Inflammatory macrophage (primary cell): Measurements from ENCODE around the gene LRRC8C.

Experiments used
- DNase-seq, 2 donors: peaks; one replicate each; pipeline ENCODE4 v3.0.0-alpha.2; 2020 to 2022

The LRRC8C gene

GRCh38 chr1:89734442-89734841, 101.5 kb downstream of the LRRC8C start:
- DNase-seq, result no peak

DNA sequence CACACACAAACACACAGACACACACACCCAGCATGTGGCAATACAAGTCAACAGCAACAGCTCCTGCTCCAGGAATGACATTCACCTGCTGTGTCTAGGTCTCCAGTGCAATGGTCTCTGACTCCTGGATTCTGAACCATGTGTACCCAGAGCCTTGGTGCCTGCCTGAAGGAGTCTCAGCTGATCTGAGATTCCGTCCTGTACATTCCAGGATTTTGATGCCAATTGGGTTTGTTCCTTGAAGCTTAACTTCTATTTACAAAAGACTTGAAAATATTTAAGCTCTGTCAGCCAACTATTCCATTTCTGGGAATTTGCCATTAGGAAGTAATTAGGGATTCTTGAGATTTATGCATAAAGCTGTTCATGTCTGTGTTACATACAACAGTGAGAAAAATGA, 102.6 kb downstream of the LRRC8C start:
- DNase-seq, result no peak

DNA sequence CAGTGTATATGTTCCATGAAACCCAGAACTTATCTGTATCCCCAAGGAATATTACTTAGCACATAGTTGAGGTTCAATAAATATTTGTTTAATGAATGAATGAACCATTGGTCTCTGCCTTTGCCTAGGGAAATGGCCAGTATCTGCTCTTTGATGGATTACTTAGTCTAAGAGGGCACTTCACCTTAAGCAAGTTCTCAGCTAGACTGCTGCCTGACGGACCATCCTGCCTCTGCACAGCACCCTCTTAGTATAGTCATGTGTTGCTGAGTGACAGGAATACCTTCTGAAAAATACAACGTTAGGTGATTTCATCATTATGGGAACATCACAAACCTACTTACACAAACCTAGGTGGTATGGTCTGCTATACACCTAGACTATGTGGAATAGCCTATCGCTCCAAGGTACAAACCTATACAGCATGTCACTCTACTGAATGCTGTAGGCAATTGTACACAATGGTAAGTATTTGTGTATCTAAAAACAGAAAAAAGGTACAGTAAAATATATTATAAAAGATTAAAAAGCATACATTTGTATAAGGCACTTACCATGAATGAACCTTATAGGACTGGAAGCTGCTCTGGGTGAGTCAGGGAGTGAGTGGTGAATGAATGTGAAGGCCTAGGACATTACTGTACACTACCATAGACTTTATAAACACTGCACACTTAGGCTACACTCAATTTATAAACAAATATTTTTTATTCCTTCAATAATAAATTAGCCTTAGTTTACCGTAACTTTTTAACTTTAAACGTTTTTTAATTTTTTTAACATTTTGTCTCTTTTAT, 104.2 kb downstream of the LRRC8C start:
- DNase-seq, result no peak

- no peak for DNase-seq
These were observed 105.1 kb downstream of the LRRC8C start for GRCh38 chr1:89737985-89738510.

DNA sequence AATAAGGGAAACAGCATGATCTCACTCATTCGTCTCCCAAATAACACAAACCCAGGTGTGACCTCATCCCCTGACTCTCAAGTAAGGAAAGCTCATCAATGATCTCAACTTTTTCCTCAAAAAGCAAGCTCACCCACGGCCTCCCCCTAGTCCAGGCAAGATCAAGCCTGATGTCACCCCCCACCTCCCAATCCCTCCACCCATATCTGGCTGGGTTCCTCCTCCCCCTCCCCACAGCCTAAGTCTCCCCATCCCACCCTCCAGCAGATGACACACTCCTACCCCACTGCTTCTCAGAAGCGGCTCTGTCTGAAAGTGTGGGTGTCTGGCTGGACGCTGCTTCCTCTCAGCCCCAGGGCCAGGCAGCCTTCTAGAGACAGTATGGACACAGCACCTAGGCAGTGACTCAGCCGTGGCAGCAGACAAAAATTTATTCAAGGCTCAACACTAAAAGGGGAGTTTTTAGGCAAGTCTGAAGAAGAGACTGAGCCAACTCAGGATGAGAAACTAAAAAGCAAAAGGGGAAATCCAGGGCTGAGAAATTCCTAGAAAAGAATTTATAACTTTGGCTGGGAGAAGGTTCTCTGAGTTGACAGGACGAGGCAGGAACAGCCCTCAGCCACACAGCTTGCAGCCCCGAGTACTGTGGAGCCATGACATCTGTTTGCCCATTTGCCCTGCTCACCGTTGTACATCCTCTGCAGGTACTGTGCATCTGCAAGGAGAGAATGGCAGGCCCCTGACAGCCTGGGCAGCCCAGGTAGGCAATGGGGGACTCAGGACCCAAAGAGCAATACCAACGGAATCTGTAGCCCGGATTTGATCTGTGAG, 106.3 kb downstream of the LRRC8C start:
- peak; percentile 84 to 92 for DNase-seq

DNA sequence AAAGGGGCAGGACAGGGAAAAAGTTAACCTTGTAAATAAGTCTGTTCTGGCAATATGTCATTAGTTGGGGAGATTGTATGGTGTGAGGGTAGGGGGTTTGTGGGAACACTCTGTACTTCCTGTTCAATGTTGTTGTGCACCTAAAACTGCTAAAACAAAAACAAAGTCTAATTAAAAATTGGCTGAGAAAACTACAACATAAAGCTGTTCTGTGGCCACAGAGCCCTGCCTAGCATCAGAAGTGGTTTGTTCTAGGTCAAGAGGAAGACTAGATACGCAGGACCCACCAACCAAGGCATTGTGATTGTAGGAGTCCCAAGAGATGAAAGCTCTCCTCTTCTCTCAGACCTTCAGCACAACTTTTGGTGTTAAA, 106.9 kb downstream of the LRRC8C start:
- DNase-seq, result no peak

- no peak for DNase-seq
These were observed 110.9 kb downstream of the LRRC8C start for GRCh38 chr1:89743788-89744187.

DNA sequence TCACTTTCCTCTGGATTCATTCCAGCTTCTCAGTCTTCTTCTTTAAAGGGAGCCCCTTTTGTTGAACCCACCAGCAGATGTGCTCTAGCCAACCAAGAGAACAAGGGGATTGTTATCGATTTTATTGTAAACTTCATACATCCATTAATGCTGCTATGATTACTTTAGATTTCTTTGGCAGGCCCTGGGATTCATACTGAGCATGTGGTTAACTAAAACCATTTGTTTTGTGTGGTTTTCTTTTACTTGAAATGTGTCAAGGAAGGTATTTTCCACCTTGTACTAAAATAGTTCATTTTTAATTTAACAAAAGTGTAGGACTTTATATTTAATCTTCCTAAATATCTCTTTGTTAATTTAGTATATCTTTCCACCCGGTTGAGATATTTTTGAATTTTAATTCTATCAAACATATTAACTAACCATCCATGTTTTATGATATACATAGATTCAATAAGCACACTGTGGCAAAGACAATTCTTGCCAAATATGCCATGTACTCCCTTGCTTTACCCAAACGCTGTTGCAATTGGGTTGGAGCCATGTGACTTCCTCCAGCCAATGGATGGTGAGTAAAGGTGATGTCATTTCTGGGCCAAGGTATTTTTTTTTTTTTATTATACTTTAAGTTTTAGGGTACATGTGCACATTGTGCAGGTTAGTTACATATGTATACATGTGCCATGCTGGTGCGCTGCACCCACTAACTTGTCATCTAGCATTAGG, 113.7 kb downstream of the LRRC8C start:
- no peak for DNase-seq

DNA sequence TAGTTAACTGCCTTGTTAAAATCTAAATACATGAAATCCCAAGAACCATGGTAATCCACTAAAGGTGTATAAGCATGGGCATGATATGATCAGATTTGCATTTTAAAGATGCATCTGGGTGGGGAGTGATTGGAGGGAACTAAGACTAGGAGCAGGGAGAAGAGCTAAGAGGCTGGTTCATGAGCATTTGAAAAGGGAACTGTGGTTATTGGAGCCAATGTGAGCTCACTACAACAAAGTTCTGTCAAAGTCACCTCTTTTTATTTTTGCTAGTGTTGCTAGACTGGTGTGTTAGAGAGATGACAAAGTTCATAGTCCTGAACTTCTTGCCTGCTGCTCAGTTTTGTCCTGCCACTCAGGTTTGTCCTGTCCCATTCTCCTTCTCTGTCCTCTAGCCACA, 120.8 kb downstream of the LRRC8C start:
- peak; percentile 27 to 39 for DNase-seq

DNA sequence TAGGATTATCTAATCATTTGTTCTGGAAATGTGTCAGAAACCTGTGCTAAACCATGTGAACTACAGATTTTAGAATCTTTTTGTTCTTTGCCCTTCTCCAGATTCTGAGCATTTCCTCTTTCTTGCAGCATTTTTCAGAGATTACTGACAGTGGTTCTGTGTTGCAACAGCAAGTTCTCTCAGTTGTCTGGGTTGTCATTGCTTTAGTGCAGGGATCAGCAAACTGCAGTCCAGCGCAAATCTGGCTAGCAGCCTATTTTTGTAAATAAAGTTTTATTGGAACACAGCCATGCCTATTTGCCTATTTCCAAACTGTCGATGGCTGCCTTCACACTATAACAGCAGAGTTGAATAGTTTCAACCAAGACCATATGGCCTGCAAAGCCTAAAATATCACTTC, 121.6 kb downstream of the LRRC8C start:
- DNase-seq, result peak; percentile 90 to 93

DNA sequence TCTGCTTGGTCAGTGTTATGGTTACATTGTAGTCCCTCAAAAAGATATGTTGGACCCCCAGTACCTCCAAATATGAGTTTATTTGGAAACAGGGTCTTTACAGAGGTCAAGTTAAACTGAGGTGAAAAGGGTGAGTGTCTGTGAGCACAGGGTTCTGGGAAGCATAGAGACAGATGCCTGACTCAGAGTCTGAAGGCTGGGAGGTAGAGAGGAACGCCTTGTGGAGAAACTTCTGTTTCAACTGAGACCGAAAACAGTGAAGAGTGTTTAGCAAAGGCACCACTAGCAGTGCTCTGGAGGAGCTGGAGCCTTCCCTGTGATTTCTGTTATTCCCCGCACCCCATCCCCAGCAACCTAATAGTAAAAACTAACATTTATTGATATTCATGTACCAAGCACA, 122.7 kb downstream of the LRRC8C start:
- DNase-seq, result peak; percentile 60 to 63

DNA sequence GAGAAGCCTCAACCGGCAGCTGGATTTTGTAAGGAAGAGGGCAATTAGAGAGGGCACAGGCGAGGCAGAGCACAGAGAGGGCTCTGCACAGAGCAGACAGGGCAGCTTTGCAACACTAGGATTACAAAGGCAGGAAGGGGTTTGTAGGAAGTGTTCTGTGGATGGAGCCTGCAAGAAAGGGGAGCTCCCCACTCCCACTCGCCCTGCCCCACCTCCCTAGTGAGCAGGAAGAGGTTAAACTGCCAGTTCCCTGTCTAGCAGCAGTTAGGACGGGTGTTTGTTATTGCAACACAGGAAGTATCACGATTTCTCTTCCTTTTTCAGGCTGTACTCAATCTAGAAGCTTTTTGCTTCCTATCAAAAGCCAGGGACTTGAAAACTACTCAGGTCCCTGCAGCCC, 124.6 kb downstream of the LRRC8C start:
- peak; percentile 96 for DNase-seq

DNA sequence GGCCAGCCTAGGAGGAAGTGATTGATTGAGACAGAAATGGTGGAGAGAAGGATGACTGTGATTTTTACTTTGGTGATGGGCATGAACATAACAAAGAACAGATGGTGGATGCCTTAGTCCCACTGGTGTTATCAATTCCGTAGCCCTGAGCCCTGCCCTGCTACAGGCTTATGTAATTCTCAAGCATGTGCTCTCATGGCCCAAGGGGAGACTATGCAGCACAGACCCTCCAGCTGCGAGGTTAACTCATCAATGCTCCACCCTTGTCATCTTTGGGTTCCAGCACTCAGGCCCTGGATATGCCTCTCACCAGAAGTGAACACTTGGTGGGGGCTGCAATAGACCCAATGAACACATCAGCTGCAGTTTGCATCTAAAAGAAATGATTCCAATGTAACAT, 125.2 kb downstream of the LRRC8C start:
- no peak for DNase-seq

DNA sequence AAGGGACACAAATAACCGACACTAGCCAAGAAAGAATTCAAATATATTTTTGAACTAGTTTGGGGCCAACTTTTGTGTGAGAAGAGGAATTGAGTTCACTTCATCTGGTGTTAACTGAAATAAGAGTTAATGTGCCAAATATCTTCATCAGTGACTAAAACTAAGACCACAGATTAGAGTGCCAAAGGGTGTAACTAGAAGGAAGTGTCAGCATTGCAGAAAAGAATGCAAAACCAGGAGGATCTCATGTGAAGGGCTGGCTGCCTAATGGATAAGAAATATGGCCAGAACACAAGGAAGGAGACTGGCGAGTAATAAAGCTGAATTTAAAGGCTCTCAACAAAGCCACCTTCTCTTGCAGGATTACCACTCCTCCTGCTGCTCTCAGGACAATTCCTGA, 126.1 kb downstream of the LRRC8C start:
- peak in 1 of 2 donors; percentile 27 for DNase-seq

GRCh38 chr1:89760496-89760895, 127.6 kb downstream of the LRRC8C start:
- DNase-seq, result peak; percentile 61 to 76

GRCh38 chr1:89761338-89761737, 128.4 kb downstream of the LRRC8C start:
- peak in 1 of 2 donors; percentile 27 for DNase-seq

DNA sequence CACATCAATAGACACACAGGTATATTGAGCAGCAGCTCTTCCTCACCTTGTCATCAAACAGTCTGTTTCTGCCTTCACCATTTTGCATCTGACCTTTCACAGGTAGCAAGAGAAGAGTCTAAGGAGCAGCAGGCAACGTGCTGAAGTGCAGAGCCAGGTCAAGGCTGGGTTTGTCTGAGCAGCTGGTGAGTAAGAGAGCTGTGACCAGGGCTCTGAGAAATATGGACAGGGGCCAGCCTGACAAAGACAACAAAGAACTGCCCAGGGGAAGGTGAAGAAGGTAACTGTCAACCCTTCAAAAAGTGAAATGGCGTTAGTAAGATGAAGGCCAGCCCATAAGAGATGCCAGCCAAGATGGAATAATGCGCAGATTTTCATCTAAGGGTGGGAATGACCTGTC, 129.0 kb downstream of the LRRC8C start:
- no peak for DNase-seq

- no peak for DNase-seq
These were observed 129.5 kb downstream of the LRRC8C start for GRCh38 chr1:89762386-89762778.

DNA sequence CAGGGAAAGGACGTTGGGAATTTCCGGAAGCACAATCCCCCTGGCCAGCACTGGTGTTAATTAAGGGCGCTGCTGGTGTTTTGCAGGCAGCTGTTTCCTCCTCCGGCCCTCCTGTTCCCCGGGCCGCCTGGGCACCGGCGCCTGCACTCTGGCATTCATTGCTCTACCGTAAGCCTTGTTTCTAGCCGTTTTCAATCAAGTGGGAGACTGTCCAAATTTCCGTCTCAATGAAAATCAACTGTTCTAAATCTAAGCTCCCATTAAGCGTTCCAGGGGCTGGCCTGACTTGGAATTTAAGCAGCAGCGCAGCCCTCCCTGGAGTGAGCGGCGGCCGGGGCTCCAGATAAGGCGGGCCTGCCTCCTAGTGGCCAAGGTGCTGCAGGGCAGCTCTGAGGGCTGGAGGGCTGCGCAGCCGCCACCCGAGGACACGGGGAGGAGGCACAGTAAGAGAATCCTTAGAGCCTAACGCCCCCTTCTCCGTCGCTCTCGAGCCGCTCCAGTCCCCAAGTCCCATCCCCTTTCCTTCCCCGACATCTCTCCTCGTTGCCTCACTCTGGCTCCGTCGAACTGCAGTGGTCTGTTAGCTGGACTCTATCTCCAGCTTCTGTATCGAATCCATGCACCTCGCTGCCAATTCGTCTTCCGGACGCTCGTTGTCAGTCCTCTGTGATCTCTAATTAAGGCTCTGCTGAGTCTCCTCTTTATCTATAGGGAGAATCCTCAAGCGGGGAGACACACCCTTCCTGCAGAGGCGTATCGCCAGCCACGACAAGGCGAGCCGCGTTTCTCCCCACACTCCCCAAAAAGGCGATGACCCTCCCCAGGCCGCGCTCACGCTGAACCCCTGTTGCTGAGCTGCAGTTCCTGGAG, 130.1 kb downstream of the LRRC8C start:
- peak; percentile 86 to 89 for DNase-seq

DNA sequence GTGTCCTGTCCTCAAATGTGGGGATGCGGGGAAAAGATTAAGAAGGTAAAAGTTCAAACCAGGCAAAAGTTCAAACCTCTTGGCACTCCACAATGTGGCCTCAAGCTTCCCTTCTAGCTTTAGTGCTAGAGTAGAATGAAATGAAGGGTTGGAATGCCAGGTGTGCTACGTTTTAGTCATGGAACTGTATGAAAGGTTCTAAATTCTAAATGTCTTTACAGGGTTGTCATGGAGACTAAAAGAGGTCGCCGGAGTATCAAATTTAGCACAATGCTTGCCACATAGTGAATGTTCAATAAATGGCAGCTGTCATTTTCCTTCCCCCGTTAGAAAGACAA, 130.7 kb downstream of the LRRC8C start:
- DNase-seq, result no peak

- no peak for DNase-seq
These were observed 132.9 kb downstream of the LRRC8C start for GRCh38 chr1:89765774-89766173.

DNA sequence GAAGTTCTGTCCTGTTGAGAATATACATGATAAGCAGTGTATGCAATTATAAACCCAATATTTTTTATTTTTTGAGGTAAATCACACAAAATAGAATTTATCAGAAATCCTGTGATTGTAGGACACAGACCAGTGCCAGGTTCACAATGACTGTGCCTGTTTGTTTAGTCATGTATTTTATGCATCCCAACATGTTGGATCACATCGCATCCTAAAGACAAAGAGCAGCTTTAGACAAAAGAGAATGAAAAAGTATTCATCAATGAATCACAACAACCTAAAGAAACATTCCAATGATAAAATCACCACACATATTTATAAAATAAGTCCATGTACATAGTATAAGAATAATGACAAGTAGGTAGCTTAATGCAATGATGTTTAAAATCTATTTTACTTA, 134.7 kb downstream of the LRRC8C start:
- no peak for DNase-seq
